Lower leg skin (tissue), 3 donors: Measurements from ENCODE around the gene CASTOR1.

Experiments
- POLR2A ChIP-seq, 2 donors: fragments of 450-650 bp; IDR thresholded peaks; one replicate each; pipeline ENCODE4 v1.6.1; 2016 to 2017; ENCODE audit warnings: antibody characterized with exemption in 2 of 2, mild to moderate bottlenecking in 1 of 2, moderate library complexity in 1 of 2
- TF ChIP-seq, protein P1 (sequence below), 3 donors: fragments of 450-650 bp; IDR thresholded peaks; one replicate each; pipeline ENCODE4 v1.5.1; 2016; ENCODE audit warnings: antibody characterized with exemption in 3 of 3, mild to moderate bottlenecking in 3 of 3, moderate library complexity in 2 of 3

DNA sequence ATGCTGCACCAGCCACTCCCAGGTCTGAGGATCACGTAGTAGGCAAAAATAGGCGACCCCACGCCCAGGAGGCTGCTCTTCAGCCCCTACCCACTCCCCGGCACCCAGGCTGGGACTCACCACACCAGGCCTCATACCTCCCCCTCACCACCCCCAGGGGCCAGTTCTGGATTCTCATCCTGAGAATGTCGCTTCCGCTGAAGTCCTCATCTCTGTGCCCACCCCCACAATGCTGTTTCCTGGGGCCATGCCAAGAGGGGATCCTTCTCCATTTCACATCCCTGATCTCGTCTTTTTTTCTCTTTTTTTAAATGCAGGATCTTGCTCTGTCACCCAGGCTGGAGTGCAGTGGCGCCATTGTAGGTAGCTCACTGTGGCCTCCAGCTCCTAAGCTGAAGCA lies 21.0 kb downstream of the CASTOR1 start:
- TF ChIP-seq, protein P1, sequence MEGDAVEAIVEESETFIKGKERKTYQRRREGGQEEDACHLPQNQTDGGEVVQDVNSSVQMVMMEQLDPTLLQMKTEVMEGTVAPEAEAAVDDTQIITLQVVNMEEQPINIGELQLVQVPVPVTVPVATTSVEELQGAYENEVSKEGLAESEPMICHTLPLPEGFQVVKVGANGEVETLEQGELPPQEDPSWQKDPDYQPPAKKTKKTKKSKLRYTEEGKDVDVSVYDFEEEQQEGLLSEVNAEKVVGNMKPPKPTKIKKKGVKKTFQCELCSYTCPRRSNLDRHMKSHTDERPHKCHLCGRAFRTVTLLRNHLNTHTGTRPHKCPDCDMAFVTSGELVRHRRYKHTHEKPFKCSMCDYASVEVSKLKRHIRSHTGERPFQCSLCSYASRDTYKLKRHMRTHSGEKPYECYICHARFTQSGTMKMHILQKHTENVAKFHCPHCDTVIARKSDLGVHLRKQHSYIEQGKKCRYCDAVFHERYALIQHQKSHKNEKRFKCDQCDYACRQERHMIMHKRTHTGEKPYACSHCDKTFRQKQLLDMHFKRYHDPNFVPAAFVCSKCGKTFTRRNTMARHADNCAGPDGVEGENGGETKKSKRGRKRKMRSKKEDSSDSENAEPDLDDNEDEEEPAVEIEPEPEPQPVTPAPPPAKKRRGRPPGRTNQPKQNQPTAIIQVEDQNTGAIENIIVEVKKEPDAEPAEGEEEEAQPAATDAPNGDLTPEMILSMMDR (IDR thresholded peaks at IDR 0.05), result no peak
- no peak for TF ChIP-seq POLR2A (IDR thresholded peaks at IDR 0.05)
